Keratinocyte (primary cell): Measurements from ENCODE around the gene SCAPER. TPM values are rescaled to one million over a fixed set of nuclear protein-coding genes. Genes with fewer than 3 reads are reported as not detected.
A peak's percentile ranks its signal among the peaks of the same experiment; 100 is the strongest.

Source experiments
- DNase-seq: peaks from one replicate; pipeline ENCODE4 v3.0.0-alpha.2; 2011; ENCODE audit warnings: low read depth, missing footprints, low spot score
- FAIRE-seq: peaks from 2 replicates; lab custom pipeline; 2011; peaks lifted over from hg19 to GRCh38; lab: Jason Lieb, UNC
- H2AFZ ChIP-seq: 2 replicates; pipeline ENCODE4 v1.6.0; 2012; ENCODE audit warnings: low read length, control low read depth, inconsistent platforms; ENCODE audit not compliant: control insufficient read depth
- H3K27ac ChIP-seq: 2 replicates; pipeline ENCODE4 v1.5.1; 2011; ENCODE audit warnings: low read length; ENCODE audit not compliant: control insufficient read depth, insufficient read depth
- H3K27me3 ChIP-seq: 3 replicates; pipeline ENCODE4 v1.6.0; 2011; ENCODE audit warnings: low read length; ENCODE audit not compliant: control insufficient read depth, insufficient read depth; ENCODE audit errors: extremely low read depth
- H3K36me3 ChIP-seq, 2 experiments: 2 replicates in 1 of 2; 3 replicates in 1 of 2; pipeline ENCODE4 v1.5.1; 2011; ENCODE audit warnings: low read length in 2 of 2, mild to moderate bottlenecking in 1 of 2; ENCODE audit not compliant: control insufficient read depth in 2 of 2, insufficient read depth in 2 of 2; ENCODE audit errors: extremely low read depth in 1 of 2
- H3K4me1 ChIP-seq: 3 replicates; pipeline ENCODE4 v1.5.1; 2011; ENCODE audit warnings: low read length; ENCODE audit not compliant: control insufficient read depth, insufficient read depth; ENCODE audit errors: extremely low read depth
- H3K4me2 ChIP-seq: 3 replicates; pipeline ENCODE4 v1.6.0; 2011; ENCODE audit warnings: low read depth, low read length; ENCODE audit not compliant: control insufficient read depth, insufficient read depth; ENCODE audit errors: extremely low read depth
- H3K4me3 ChIP-seq, 3 experiments: fragments of 200-600 bp in 1 of 3; sonication (generic) in 1 of 3; 2 replicates in 2 of 3; 3 replicates in 1 of 3; pipeline ENCODE4 v1.5.1; 2011 to 2016; ENCODE audit warnings: low read length in 3 of 3, mild to moderate bottlenecking in 3 of 3, control low read depth in 2 of 3, inconsistent platforms in 1 of 3, low read depth in 1 of 3, mixed read lengths in 1 of 3, mixed run types in 1 of 3, moderate library complexity in 1 of 3; ENCODE audit not compliant: control insufficient read depth in 2 of 3, insufficient read depth in 2 of 3; ENCODE audit errors: extremely low read depth in 1 of 3
- H3K79me2 ChIP-seq: 2 replicates; pipeline ENCODE4 v1.6.0; 2012; ENCODE audit warnings: low read length; ENCODE audit not compliant: control insufficient read depth, insufficient read depth
- H3K9ac ChIP-seq: 3 replicates; pipeline ENCODE4 v1.6.0; 2011; ENCODE audit warnings: low read length; ENCODE audit not compliant: control insufficient read depth, insufficient read depth; ENCODE audit errors: extremely low read depth
- H3K9me1 ChIP-seq: 3 replicates; pipeline ENCODE4 v1.6.0; 2011; ENCODE audit warnings: low read length; ENCODE audit not compliant: control insufficient read depth, insufficient read depth; ENCODE audit errors: extremely low read depth
- H3K9me3 ChIP-seq: 2 replicates; pipeline ENCODE4 v1.5.1; 2012; ENCODE audit warnings: low read depth, low read length; ENCODE audit not compliant: control insufficient read depth
- H4K20me1 ChIP-seq: 3 replicates; pipeline ENCODE4 v1.6.0; 2011; ENCODE audit warnings: low read length; ENCODE audit not compliant: control insufficient read depth, insufficient read depth; ENCODE audit errors: extremely low read depth
- EZH2 ChIP-seq: IDR thresholded peaks from one replicate; pipeline ENCODE4 v1.6.1; 2012; ENCODE audit warnings: inconsistent platforms, mild to moderate bottlenecking, low read length, moderate library complexity
- dilution Hi-C: fragments of 300-500 bp; cut with MboI; formaldehyde crosslinking; loops from one replicate; pipeline ENCODE4 v1.7.0; 2020; ENCODE audit warnings: low sequenced_read_pairs; ENCODE audit not compliant: extremely low pct_ligation_motif_present
- polyA plus RNA-seq, 5 experiments: library from polyadenylated mRNA; depleted of rRNA in 3 of 5; stranded (reverse) in 3 of 5; stranded (forward) in 1 of 5; unstranded in 1 of 5; fragments of >200 nt; gene quantifications; 1 replicate in 1 of 5; 2 replicates in 3 of 5; 3 replicates in 1 of 5; pipeline versions ENCODE4 v1.2.1 to v1.2.3, GENCODE V29; 2011 to 2012; ENCODE audit warnings: missing spikeins in 2 of 5, low read depth in 1 of 5, low replicate concordance in 1 of 5
- TF ChIP-seq, protein P1 (sequence below), 3 experiments: IDR thresholded peaks in 1 of 3; conservative IDR thresholded peaks in 1 of 3; optimal IDR thresholded peaks in 1 of 3; 2 replicates in 2 of 3; 3 replicates in 1 of 3; pipeline versions ENCODE3 to v1.5.1; 2011; ENCODE audit warnings: low read length in 3 of 3, mild to moderate bottlenecking in 3 of 3, moderate library complexity in 2 of 3, control low read depth in 1 of 3, inconsistent platforms in 1 of 3; ENCODE audit not compliant: insufficient read depth in 2 of 3; ENCODE audit errors: extremely low read depth in 1 of 3

SCAPER gene
- polyA plus RNA-seq, 1 donor (not counting 4 experiments of a cell fraction or from before 2014, with no cell fraction given) = 5.2 TPM

DNA sequence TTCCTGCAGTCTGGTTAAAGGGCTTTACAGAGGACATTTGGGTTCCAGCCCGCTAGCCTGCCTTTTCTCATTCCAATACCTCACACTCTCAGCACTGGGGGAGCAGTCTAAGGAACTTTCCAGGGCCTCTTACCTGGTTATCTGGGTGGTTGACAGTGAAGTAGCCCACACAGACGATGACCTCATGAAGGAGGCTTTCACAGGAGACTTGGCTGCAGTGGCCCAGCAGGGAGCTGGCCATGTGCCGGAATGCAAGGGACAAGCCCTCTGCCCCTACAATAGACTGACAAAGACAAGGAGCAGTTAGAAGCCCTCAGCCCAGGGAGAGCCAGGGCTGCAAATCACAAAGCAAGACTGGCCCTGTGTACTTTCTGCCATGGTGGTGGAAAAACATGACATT is 529.1 kb downstream of the SCAPER start:
- Histone ChIP-seq H3K9ac (no peak overlapping the region), H3K4me2 (no peak overlapping the region), H3K79me2 (no peaks in the 10 kb centered on the region), H3K27me3 (no peaks in the 10 kb centered on the region), H3K9me3 (no peaks in the 10 kb centered on the region), H3K9me1 (no peaks in the 10 kb centered on the region), H3K27ac (no peak overlapping the region), H4K20me1 (no peaks in the 10 kb centered on the region), H3K36me3 (no peaks in the 10 kb centered on the region), H3K4me1 (no peaks in the 10 kb centered on the region), H2AFZ (no peak overlapping the region), H3K4me3 (no peak overlapping the region)
- DNase-seq (no peak), FAIRE-seq (no peak)
- no peak for TF ChIP-seq EZH2
- TF ChIP-seq, protein P1, sequence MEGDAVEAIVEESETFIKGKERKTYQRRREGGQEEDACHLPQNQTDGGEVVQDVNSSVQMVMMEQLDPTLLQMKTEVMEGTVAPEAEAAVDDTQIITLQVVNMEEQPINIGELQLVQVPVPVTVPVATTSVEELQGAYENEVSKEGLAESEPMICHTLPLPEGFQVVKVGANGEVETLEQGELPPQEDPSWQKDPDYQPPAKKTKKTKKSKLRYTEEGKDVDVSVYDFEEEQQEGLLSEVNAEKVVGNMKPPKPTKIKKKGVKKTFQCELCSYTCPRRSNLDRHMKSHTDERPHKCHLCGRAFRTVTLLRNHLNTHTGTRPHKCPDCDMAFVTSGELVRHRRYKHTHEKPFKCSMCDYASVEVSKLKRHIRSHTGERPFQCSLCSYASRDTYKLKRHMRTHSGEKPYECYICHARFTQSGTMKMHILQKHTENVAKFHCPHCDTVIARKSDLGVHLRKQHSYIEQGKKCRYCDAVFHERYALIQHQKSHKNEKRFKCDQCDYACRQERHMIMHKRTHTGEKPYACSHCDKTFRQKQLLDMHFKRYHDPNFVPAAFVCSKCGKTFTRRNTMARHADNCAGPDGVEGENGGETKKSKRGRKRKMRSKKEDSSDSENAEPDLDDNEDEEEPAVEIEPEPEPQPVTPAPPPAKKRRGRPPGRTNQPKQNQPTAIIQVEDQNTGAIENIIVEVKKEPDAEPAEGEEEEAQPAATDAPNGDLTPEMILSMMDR (optimal IDR thresholded peaks at IDR 0.05 in 1 of 3, IDR thresholded peaks at IDR 0.05 in 1 of 3, conservative IDR thresholded peaks at IDR 0.05 in 1 of 3; ENCODE audit: extremely low read depth in 1 of 3, insufficient read depth in 2 of 3, low read length in 3 of 3) = no peak
- dilution Hi-C loops = no loop called here

DNA sequence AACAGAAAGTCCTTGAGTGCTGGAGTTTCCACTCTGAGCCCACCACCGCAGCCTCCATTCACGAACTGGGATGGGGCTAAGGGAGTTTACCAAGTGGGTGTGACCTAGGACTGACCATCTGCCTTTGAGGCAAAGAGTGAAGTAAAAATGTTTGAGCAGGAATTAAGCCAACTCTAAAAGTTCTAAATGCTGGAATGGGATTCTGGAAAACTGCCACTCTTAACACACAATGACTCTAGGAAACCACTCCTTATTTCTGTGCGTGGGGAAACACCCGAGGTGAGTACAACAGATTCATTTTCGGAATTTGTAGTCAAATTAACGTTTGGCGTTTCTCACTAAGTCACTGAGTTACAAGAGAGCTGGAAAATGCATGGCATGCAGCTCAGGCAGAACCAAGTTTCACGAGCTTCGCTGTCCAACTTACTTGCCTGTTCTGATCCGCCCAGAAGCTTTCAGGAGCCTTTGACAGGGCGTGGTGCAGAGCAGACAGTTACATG is 537.0 kb downstream of the SCAPER start:
- no peaks in the 10 kb centered on the region for H3K36me3 ChIP-seq
- peak overlapping the region; percentile 35 for H3K4me2 ChIP-seq
- no peaks in the 10 kb centered on the region for H3K27me3 ChIP-seq
- dilution Hi-C loops = no loop called here
- peaks cover 5% of the 10 kb centered on the region for H3K4me1 ChIP-seq
- FAIRE-seq (peak; percentile 17), DNase-seq (no peak)
- no peaks in the 10 kb centered on the region for H3K9me1 ChIP-seq
- no peak overlapping the region for H3K4me3 ChIP-seq
- H2AFZ ChIP-seq = no peak overlapping the region
- no peak overlapping the region for H3K9ac ChIP-seq
- H3K27ac ChIP-seq = no peak overlapping the region
- H3K9me3 ChIP-seq = no peaks in the 10 kb centered on the region
- TF ChIP-seq EZH2 = no peak
- TF ChIP-seq, protein P1 (optimal IDR thresholded peaks at IDR 0.05 in 1 of 3, IDR thresholded peaks at IDR 0.05 in 1 of 3, conservative IDR thresholded peaks at IDR 0.05 in 1 of 3; ENCODE audit: extremely low read depth in 1 of 3, insufficient read depth in 2 of 3, low read length in 3 of 3) = no peak
- H4K20me1 ChIP-seq = no peaks in the 10 kb centered on the region
- H3K79me2 ChIP-seq = no peaks in the 10 kb centered on the region
